Transverse colon (tissue), 3 donors: Measurements from ENCODE around the gene NWD2.

Source experiments
- POLR2A ChIP-seq: fragments of 450-650 bp; IDR thresholded peaks from one replicate; pipeline ENCODE4 v1.6.1; 2016; ENCODE audit warnings: antibody characterized with exemption, mild to moderate bottlenecking, moderate library complexity
- POLR2AphosphoS5 ChIP-seq, 3 donors: sonication (generic); formaldehyde crosslinking; IDR thresholded peaks; one replicate each; pipeline ENCODE4 v1.6.1; 2016; ENCODE audit warnings: antibody characterized with exemption in 3 of 3

GRCh38 chr4:37241647-37242046 lies 2.9 kb upstream of the NWD2 start:
- TF ChIP-seq POLR2AphosphoS5 (IDR thresholded peaks at IDR 0.05) (no peak), POLR2A (no peak)
